ENCODE measurements around the gene PARVB.

DNA sequence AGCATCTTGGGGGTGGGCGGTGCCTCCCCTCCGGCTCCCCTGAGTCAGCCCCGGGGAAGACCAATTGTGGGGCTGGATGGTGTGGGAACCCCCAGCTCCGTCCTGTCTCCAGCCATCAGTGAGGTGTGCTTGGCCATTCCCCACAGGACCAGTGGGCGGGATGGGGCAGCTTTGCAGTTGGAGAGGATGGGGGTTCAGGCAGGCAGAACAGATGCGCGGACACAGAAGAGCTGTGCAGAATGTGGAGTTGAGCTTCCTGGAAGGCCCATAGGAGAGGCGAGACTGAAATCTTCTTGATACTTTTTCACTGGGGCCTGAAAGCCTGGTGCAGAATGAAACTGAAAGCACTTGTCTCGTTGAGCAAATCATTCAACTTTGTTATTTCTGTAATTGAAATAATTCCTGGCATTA lies 23.8 kb downstream of the PARVB start:
- TF ChIP-seq, protein P1, sequence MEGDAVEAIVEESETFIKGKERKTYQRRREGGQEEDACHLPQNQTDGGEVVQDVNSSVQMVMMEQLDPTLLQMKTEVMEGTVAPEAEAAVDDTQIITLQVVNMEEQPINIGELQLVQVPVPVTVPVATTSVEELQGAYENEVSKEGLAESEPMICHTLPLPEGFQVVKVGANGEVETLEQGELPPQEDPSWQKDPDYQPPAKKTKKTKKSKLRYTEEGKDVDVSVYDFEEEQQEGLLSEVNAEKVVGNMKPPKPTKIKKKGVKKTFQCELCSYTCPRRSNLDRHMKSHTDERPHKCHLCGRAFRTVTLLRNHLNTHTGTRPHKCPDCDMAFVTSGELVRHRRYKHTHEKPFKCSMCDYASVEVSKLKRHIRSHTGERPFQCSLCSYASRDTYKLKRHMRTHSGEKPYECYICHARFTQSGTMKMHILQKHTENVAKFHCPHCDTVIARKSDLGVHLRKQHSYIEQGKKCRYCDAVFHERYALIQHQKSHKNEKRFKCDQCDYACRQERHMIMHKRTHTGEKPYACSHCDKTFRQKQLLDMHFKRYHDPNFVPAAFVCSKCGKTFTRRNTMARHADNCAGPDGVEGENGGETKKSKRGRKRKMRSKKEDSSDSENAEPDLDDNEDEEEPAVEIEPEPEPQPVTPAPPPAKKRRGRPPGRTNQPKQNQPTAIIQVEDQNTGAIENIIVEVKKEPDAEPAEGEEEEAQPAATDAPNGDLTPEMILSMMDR (IDR thresholded peaks at IDR 0.05; ENCODE audit: extremely low read depth in 1 of 2, insufficient read depth in 1 of 2, low read depth in 1 of 2, low read length in 2 of 2) = no peak
- no peak for TF ChIP-seq EZH2 (IDR thresholded peaks at IDR 0.05; ENCODE audit: borderline replicate concordance, low read depth, low read length, severe bottlenecking)
- TF ChIP-seq, protein P2, sequence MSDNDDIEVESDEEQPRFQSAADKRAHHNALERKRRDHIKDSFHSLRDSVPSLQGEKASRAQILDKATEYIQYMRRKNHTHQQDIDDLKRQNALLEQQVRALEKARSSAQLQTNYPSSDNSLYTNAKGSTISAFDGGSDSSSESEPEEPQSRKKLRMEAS (IDR thresholded peaks at IDR 0.05; ENCODE audit: insufficient read depth, insufficient read length) = no peak

Measured in endothelial cell of umbilical vein (primary cell).